Adipose tissue (tissue), 3 donors: Measurements from ENCODE around the gene ABCA7. TPM values are rescaled to one million over a fixed set of nuclear protein-coding genes. Genes with fewer than 3 reads are reported as not detected.

Source experiments
- H3K27ac ChIP-seq: one replicate; pipeline ENCODE4 v1.5.1; 2013; ENCODE audit warnings: low read depth, low read length
- whole genome bisulfite sequencing, 3 donors: extraction: QIAGEN DNeasy Blood & Tissue Kit; methylation state at CpG; one replicate each; pipeline ENCODE4 v1.1.7; 2013; 5-methylcytosine and 5-hydroxymethylcytosine counted together
- polyA plus RNA-seq, 3 donors: library from polyadenylated mRNA; stranded (reverse); fragments of 200-250 nt; gene quantifications; one replicate each; pipeline ENCODE4 v1.2.3, GENCODE V29; 2013
- donor health status: healthy with polysubstance abuse.
- donor health status: Bipolar disorder and iron deficiency.
- donor health status: healthy.

The ABCA7 gene
- polyA plus RNA-seq, 3 donors: 9.6 to 26.2 (median 14.7) TPM

- WGBS, 3 donors: 67 to 81% (median 70%) methylated on average over 27 to 28 of the region's 28 CpGs
- no peak overlapping the region for H3K27ac ChIP-seq
These were observed 34.1 kb downstream of the ABCA7 start for GRCh38 chr19:1073956-1074517.

- WGBS, 3 donors: 25 to 77% (median 31%) methylated on average over 45 to 54 of the region's 54 CpGs
- H3K27ac ChIP-seq: no peak overlapping the region
These were observed 34.8 kb downstream of the ABCA7 start for GRCh38 chr19:1074544-1075283.

GRCh38 chr19:1076046-1076386 is 36.1 kb downstream of the ABCA7 start:
- WGBS, 3 donors: 81 to 89% (median 83%) methylated on average over 4 of the region's 4 CpGs
- H3K27ac ChIP-seq: no peak overlapping the region

- 28 to 70% (median 33%) methylated on average over 16 of the region's 16 CpGs for WGBS, 3 donors
- H3K27ac ChIP-seq: no peak overlapping the region
These were observed 37.0 kb downstream of the ABCA7 start for GRCh38 chr19:1076951-1077350.

- H3K27ac ChIP-seq: no peak overlapping the region
- 86 to 92% (median 90%) methylated on average over 39 to 45 of the region's 45 CpGs for WGBS, 3 donors
These were observed 39.7 kb downstream of the ABCA7 start for GRCh38 chr19:1079566-1080111.

- WGBS, 3 donors: 93 to 95% (median 95%) methylated on average over 50 of the region's 50 CpGs
- no peak overlapping the region for H3K27ac ChIP-seq
These were observed 40.7 kb downstream of the ABCA7 start for GRCh38 chr19:1080360-1081161.

- WGBS, 3 donors: 58 to 84% (median 67%) methylated on average over 55 to 58 of the region's 58 CpGs
These were observed 41.6 kb downstream of the ABCA7 start for GRCh38 chr19:1081301-1082164.

GRCh38 chr19:1082165-1082927 is 42.4 kb downstream of the ABCA7 start:
- H3K27ac ChIP-seq: no peak overlapping the region
- 17 to 50% (median 36%) methylated on average over 39 to 51 of the region's 51 CpGs for WGBS, 3 donors

More at GRCh38 chr19:1081301-1082164, 41.6 kb downstream of the ABCA7 start:
- no peak overlapping the region for H3K27ac ChIP-seq

GRCh38 chr19:1082928-1083816 is 43.3 kb downstream of the ABCA7 start:
- H3K27ac ChIP-seq: no peak overlapping the region
- 74 to 81% (median 80%) methylated on average over 42 to 59 of the region's 59 CpGs for WGBS, 3 donors

- WGBS, 3 donors: 49 to 87% (median 81%) methylated on average over 43 of the region's 43 CpGs
- H3K27ac ChIP-seq: no peak overlapping the region
These were observed 44.3 kb downstream of the ABCA7 start for GRCh38 chr19:1084024-1084868.

- WGBS, 3 donors: 65 to 84% (median 73%) methylated on average over 8 of the region's 8 CpGs
- no peak overlapping the region for H3K27ac ChIP-seq
These were observed 45.2 kb downstream of the ABCA7 start for GRCh38 chr19:1085053-1085658.

GRCh38 chr19:1085676-1086442 is 46.0 kb downstream of the ABCA7 start:
- no peak overlapping the region for H3K27ac ChIP-seq

GRCh38 chr19:1086613-1087012 is 46.7 kb downstream of the ABCA7 start:
- H3K27ac ChIP-seq: no peak overlapping the region

More at GRCh38 chr19:1085676-1086442, 46.0 kb downstream of the ABCA7 start:
- WGBS, 3 donors: 72 to 78% (median 72%) methylated on average over 37 to 38 of the region's 38 CpGs

GRCh38 chr19:1087813-1088415 is 48.0 kb downstream of the ABCA7 start:
- H3K27ac ChIP-seq: peak overlapping the region; percentile 52

More at GRCh38 chr19:1086613-1087012, 46.7 kb downstream of the ABCA7 start:
- 80 to 85% (median 82%) methylated on average over 21 of the region's 21 CpGs for WGBS, 3 donors

More at GRCh38 chr19:1087813-1088415, 48.0 kb downstream of the ABCA7 start:
- 35 to 72% (median 39%) methylated on average over 27 of the region's 27 CpGs for WGBS, 3 donors
